RWPE2 (cell line): ENCODE data around the gene MYO1D.

ENCODE experiments used
- ATAC-seq: fragments of 200-7000 bp; cut with Tn5 transposase; 3 replicates; pipeline ENCODE4 v1.9.1; 2021; ENCODE audit warnings: low read depth
- DNase-seq: peaks from one replicate; pipeline ENCODE4 v3.0.0-alpha.2; 2020; ENCODE audit warnings: low spot score
- H3K27ac ChIP-seq: fragments of 450-650 bp; 2 replicates; pipeline ENCODE4 v1.5.1; 2017; ENCODE audit warnings: mild to moderate bottlenecking; ENCODE audit not compliant: poor library complexity, severe bottlenecking
- H3K27me3 ChIP-seq: fragments of 250-450 bp; sonication (Bioruptor Pico); 2 replicates; pipeline ENCODE4 v1.5.1; 2021; ENCODE audit warnings: mild to moderate bottlenecking, moderate library complexity; ENCODE audit not compliant: insufficient read depth, poor library complexity, severe bottlenecking
- H3K36me3 ChIP-seq: fragments of 250-450 bp; sonication (Bioruptor Pico); 2 replicates; pipeline ENCODE4 v1.5.1; 2020; ENCODE audit warnings: low read depth, mild to moderate bottlenecking, moderate library complexity
- H3K4me1 ChIP-seq: fragments of 250-450 bp; sonication (Bioruptor Pico); 2 replicates; pipeline ENCODE4 v1.5.1; 2021; ENCODE audit warnings: mild to moderate bottlenecking, moderate library complexity; ENCODE audit not compliant: insufficient read depth, poor library complexity, severe bottlenecking
- H3K4me3 ChIP-seq: fragments of 250-450 bp; sonication (Bioruptor Pico); 2 replicates; pipeline ENCODE4 v1.5.1; 2021; ENCODE audit warnings: mild to moderate bottlenecking, moderate library complexity; ENCODE audit not compliant: severe bottlenecking
- H3K9me3 ChIP-seq: fragments of 250-450 bp; sonication (Bioruptor Pico); 2 replicates; pipeline ENCODE4 v1.5.1; 2021; ENCODE audit warnings: mild to moderate bottlenecking, moderate library complexity; ENCODE audit not compliant: severe bottlenecking
- CTCF ChIP-seq: fragments of 450-650 bp; IDR thresholded peaks from one replicate; pipeline ENCODE4 v1.5.1; 2017; ENCODE audit warnings: mild to moderate bottlenecking, moderate library complexity; ENCODE audit not compliant: poor library complexity, severe bottlenecking

Gene MYO1D

GRCh38 chr17:32801641-32802040 is 75.3 kb downstream of the MYO1D start:
- DNase-seq = no peak
- Histone ChIP-seq H3K27me3 (no peaks in the 10 kb centered on the region), H3K9me3 (no peaks in the 10 kb centered on the region), H3K27ac (no peak overlapping the region), H3K4me3 (no peak overlapping the region), H3K4me1 (peaks cover 40% of the 10 kb centered on the region), H3K36me3 (0 out of 2 replicates have a peak, but pooled peaks cover 5% of the 10 kb centered on the region)
- TF ChIP-seq CTCF = no peak
- no peak for ATAC-seq

GRCh38 chr17:32801193-32801592 is 75.7 kb downstream of the MYO1D start:
- DNase-seq (no peak), ATAC-seq (no peak)
- Histone ChIP-seq H3K27ac (no peak overlapping the region), H3K36me3 (0 out of 2 replicates have a peak, but pooled peaks cover 5% of the 10 kb centered on the region), H3K4me1 (peaks cover 37% of the 10 kb centered on the region), H3K4me3 (no peak overlapping the region), H3K27me3 (no peaks in the 10 kb centered on the region), H3K9me3 (no peaks in the 10 kb centered on the region)
- TF ChIP-seq CTCF = no peak

GRCh38 chr17:32798938-32799337 is 78.0 kb downstream of the MYO1D start:
- Histone ChIP-seq H3K27ac (no peak overlapping the region), H3K27me3 (no peaks in the 10 kb centered on the region), H3K4me1 (peaks cover 14% of the 10 kb centered on the region), H3K9me3 (no peaks in the 10 kb centered on the region), H3K36me3 (0 out of 2 replicates have a peak, but pooled peaks cover 5% of the 10 kb centered on the region), H3K4me3 (no peak overlapping the region)
- DNase-seq = no peak
- no peak for TF ChIP-seq CTCF
- no peak for ATAC-seq

- H3K27me3 ChIP-seq = no peaks in the 10 kb centered on the region
- ATAC-seq (no peak), DNase-seq (no peak)
- 0 out of 2 replicates have a peak, but pooled peaks cover 5% of the 10 kb centered on the region for H3K36me3 ChIP-seq
- peaks cover 8% of the 10 kb centered on the region for H3K4me1 ChIP-seq
- no peak overlapping the region for H3K4me3 ChIP-seq
- no peak overlapping the region for H3K27ac ChIP-seq
- no peak for TF ChIP-seq CTCF
- no peaks in the 10 kb centered on the region for H3K9me3 ChIP-seq
These were observed 81.5 kb downstream of the MYO1D start for GRCh38 chr17:32795339-32795979.

GRCh38 chr17:32794533-32795246 is 82.2 kb downstream of the MYO1D start:
- H3K4me3 ChIP-seq = no peak overlapping the region
- H3K9me3 ChIP-seq = no peaks in the 10 kb centered on the region
- TF ChIP-seq CTCF = no peak
- 0 out of 2 replicates have a peak, but pooled peaks cover 5% of the 10 kb centered on the region for H3K36me3 ChIP-seq
- peaks cover 8% of the 10 kb centered on the region for H3K4me1 ChIP-seq
- ATAC-seq = no peak
- H3K27ac ChIP-seq = no peak overlapping the region
- DNase-seq = no peak
- H3K27me3 ChIP-seq = no peaks in the 10 kb centered on the region
